Hepatocyte (in vitro differentiated cells): ENCODE data around the gene SCRT2.

Source experiments
- EZH2 ChIP-seq: fragments of 200-600 bp; sonication (generic); IDR thresholded peaks from 2 replicates; pipeline ENCODE4 v1.6.1; 2016; ENCODE audit warnings: antibody characterized with exemption, mild to moderate bottlenecking, borderline replicate concordance
- EZH2phosphoT487 ChIP-seq: fragments of 200-600 bp; sonication (generic); IDR thresholded peaks from one replicate; pipeline ENCODE4 v1.6.1; 2018; ENCODE audit warnings: antibody characterized with exemption, mild to moderate bottlenecking, low read depth, moderate library complexity; ENCODE audit not compliant: unreplicated experiment, severe bottlenecking
- TF ChIP-seq, protein P1 (sequence below): fragments of 200-600 bp; sonication (generic); IDR thresholded peaks from 2 replicates; pipeline ENCODE4 v1.5.1; 2016; ENCODE audit warnings: antibody characterized with exemption, mild to moderate bottlenecking; ENCODE audit not compliant: poor library complexity

DNA sequence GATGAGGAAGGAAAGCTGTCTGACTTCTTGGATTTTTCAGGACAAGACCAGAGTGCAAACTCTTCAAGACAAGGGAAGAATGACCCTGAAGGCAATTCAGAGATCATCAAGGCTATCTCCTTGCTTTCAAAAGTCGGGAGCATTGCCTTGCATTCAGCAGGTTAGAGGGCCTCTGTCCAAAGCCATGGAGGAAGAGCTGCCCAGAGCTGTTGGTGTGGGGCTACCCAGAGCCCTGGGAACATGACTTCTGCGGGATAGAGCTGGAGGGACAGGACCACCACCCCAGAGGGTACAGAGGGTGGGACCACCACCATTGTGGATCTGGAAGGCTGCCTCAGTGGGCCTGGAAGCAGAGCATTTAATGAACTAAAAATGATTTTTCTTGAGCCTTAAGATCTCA lies 17.4 kb downstream of the SCRT2 start:
- TF ChIP-seq, protein P1, sequence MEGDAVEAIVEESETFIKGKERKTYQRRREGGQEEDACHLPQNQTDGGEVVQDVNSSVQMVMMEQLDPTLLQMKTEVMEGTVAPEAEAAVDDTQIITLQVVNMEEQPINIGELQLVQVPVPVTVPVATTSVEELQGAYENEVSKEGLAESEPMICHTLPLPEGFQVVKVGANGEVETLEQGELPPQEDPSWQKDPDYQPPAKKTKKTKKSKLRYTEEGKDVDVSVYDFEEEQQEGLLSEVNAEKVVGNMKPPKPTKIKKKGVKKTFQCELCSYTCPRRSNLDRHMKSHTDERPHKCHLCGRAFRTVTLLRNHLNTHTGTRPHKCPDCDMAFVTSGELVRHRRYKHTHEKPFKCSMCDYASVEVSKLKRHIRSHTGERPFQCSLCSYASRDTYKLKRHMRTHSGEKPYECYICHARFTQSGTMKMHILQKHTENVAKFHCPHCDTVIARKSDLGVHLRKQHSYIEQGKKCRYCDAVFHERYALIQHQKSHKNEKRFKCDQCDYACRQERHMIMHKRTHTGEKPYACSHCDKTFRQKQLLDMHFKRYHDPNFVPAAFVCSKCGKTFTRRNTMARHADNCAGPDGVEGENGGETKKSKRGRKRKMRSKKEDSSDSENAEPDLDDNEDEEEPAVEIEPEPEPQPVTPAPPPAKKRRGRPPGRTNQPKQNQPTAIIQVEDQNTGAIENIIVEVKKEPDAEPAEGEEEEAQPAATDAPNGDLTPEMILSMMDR = no peak
- no peak for TF ChIP-seq EZH2
- TF ChIP-seq EZH2phosphoT487 = no peak
